ENCODE data around the gene GINS3.

The GINS3 gene

GRCh38 chr16:58454856-58455255, 62.6 kb downstream of the GINS3 start:
- H3K36me3 ChIP-seq (ENCODE audit: control insufficient read depth in 2 of 2, insufficient read depth in 1 of 2, low read length in 2 of 2): no peaks in the 10 kb centered on the region
- no peaks in the 10 kb centered on the region for H3K9me3 ChIP-seq (ENCODE audit: control insufficient read depth, insufficient read depth, low read depth, low read length)
- no peak overlapping the region for H3K4me3 ChIP-seq (ENCODE audit: low read depth, low read length)
- TF ChIP-seq ZNF280D (tag by site-specific recombination; IDR thresholded peaks at IDR 0.05) (no peak), ZNF23 (tag by site-specific recombination; IDR thresholded peaks at IDR 0.05; ENCODE audit: borderline replicate concordance) (no peak), ZNF639 (tag by site-specific recombination; IDR thresholded peaks at IDR 0.05) (no peak), TSHZ1 (tag by site-specific recombination; IDR thresholded peaks at IDR 0.05; ENCODE audit: borderline replicate concordance) (no peak), ZNF843 (tag by site-specific recombination; IDR thresholded peaks at IDR 0.05) (no peak), AEBP2 (tag by site-specific recombination; IDR thresholded peaks at IDR 0.05; ENCODE audit: borderline replicate concordance) (no peak), KLF1 (tag by site-specific recombination; IDR thresholded peaks at IDR 0.05) (no peak), ZNF169 (tag by site-specific recombination; IDR thresholded peaks at IDR 0.05) (no peak), ZNF175 (tag by site-specific recombination; IDR thresholded peaks at IDR 0.05) (no peak), ZNF302 (tag by site-specific recombination; IDR thresholded peaks at IDR 0.05; ENCODE audit: low read depth) (no peak), ZNF398 (tag by site-specific recombination; IDR thresholded peaks at IDR 0.05) (no peak)
- POLR2A ChIA-PET: no interaction called here
- CTCF ChIA-PET: interaction anchor here (0.9 to 1.3 kb wide), 2 partner anchors 23 to 118 kb away, joined by 3 read pairs; no protein-coding TSS in a partner anchor
- 0 out of 2 replicates have a peak, but pooled peaks cover 3% of the 10 kb centered on the region for H3K4me1 ChIP-seq (ENCODE audit: control insufficient read depth, insufficient read depth, low read length)
- no peak overlapping the region for H3K27ac ChIP-seq (ENCODE audit: extremely low read depth, low read depth, low read length)

All from HEK293 (cell line).